CD4-positive, alpha-beta T cell treated with Interleukin-15 for 4 hours (primary cell): ENCODE data around the gene FTSJ3.
"Not testable (repeated sequence)": the region's sequence is repeated elsewhere in the genome, so short reads cannot be mapped to it uniquely, and the experiment has no call there.

Source experiments
- DNase-seq: peaks from one replicate; pipeline ENCODE4 v3.0.0-alpha.2; 2020; ENCODE audit warnings: low spot score

The FTSJ3 gene

DNA sequence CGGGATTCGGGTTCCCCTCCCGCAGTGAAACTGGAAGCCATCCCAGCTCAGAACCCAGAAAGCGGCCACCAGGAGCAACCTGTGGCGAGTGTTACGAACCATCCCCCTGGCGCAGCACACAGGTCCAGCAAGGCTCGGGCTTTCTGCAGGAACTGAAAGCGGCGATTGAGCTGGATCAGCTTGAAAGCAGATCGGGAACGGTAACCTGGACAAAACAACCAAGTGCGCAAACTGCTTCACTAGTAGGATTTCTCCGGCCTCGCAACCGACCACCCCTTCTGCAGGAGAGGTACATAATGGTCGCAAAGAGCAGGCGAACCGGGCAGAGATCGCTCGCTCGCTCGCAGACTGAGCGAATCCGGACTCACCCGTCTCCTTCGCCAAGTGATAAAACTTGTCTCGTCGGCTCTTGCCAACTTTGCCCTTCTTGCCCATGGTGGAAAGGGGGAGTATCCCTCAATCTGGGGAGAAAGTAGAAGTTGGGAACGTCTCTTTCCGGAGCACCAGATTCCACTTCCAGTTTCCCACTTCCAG is 928 bp downstream of the FTSJ3 start:
- no peak for DNase-seq

DNA sequence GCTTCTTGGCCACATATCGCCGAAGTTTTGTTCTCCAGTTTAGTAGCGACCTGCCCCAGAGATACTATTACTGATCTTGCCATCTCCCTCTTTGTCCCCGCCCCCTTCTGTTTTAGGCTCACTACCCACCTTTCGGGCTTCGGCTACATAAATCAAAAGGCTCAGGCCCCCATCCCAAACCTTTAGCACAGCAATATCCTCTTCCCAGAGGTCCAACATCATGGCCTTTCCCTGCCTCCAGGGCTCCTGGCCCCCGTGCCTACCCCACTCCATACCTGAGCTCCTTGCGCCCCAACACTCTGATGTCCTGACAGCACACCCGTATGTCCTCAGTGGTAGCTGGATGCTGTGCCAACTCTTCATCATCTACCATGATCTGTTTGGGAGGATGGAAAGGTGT is 3.1 kb downstream of the FTSJ3 start:
- no peak for DNase-seq

DNA sequence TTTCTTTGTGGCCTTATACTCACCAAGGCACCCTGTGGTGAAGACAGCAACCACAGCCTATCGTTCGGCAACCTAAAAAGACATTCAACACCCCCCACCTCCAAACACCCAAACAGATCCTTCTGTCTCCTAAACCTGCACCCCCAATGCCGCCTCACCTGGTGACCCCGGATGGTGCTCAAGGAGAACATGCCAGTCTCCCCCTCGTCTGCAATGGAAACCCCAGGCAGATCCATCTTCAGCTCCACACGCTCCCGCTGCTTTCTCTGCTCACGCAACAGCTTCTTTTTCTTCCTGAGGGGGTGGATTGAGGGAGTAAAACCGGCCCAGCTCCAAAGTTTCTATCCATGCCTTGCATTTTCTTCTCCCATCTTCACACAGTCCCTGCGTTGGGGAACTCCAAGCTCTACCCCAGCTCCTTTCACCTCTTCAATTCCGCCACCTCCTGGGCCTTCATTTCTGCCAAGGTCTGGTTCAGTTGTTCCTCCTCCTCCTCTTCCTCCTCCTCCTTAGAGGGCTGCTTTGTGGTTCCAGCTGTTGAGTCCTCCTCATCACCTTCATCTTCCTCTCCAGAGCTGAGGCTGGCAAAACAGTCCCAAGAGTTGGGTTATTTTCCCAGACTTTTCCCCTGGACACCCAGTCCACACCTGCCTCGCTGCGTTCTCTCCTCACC is 3.7 kb downstream of the FTSJ3 start:
- DNase-seq = no peak

DNA sequence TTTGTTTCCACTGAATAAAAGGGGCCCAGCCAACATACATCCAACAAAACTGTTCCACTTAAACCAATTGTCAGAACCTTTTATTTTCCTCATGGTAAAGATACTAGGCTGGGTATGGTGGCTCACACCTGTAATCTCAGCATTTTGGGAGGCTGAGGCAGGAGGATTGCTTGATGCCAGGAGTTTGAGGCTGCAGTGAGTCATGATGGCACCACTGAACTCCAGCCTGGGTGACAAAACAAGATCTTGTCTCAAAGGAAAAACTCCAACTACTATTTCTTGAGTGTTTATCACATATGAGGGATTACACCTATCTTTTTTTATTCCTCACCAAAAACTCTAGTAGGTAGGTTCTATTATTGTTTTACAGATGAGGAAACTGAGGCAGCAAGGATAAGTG is 4.9 kb downstream of the FTSJ3 start:
- DNase-seq = no peak

DNA sequence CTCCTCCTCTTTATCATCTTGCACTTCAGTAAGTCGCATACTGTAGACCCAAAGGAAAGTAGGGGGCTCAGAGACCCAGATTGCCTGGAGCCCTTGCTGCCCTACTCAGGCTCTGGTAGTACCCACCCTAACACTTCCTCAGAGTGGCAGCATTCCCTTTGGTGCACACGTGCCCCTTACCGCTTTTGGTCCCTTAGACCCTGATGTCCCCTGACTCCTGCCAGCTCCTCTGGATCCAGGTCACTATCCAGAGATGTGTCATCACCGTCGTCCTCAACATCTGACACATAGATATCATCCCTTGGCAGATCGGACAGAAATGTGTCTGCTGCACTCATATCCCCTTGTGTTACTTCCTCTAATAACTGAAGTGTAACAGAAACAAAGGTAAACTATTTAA is 5.7 kb downstream of the FTSJ3 start:
- DNase-seq = no peak

DNA sequence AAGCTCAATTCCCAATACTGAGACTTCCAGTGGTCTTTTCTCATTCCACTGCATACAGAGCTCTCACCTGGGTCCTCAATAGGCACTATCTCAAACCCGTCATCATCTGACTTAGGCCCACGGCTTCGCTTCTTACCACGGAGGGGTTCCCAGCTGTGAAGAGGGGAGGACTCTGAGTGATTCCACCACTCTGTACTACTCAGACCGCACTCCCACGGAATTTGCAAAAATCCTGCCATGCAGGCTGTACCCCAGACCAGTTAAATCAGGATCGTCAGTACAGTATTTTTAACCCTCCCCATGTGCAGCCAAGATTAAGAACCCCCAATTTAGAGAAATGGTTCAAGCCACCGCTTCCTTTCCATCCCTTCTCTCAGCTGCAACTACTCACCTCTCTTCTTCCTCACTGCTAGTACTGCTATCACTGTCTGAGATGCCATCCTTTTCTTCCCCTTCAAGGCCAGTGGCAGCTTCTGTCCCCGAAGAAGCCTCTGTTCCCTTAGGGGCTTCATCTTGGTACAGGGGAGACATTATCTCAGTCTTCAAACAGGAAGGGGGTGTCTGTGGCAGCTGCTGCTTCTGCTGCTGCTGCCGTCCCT is 6.4 kb downstream of the FTSJ3 start:
- DNase-seq = no peak

DNA sequence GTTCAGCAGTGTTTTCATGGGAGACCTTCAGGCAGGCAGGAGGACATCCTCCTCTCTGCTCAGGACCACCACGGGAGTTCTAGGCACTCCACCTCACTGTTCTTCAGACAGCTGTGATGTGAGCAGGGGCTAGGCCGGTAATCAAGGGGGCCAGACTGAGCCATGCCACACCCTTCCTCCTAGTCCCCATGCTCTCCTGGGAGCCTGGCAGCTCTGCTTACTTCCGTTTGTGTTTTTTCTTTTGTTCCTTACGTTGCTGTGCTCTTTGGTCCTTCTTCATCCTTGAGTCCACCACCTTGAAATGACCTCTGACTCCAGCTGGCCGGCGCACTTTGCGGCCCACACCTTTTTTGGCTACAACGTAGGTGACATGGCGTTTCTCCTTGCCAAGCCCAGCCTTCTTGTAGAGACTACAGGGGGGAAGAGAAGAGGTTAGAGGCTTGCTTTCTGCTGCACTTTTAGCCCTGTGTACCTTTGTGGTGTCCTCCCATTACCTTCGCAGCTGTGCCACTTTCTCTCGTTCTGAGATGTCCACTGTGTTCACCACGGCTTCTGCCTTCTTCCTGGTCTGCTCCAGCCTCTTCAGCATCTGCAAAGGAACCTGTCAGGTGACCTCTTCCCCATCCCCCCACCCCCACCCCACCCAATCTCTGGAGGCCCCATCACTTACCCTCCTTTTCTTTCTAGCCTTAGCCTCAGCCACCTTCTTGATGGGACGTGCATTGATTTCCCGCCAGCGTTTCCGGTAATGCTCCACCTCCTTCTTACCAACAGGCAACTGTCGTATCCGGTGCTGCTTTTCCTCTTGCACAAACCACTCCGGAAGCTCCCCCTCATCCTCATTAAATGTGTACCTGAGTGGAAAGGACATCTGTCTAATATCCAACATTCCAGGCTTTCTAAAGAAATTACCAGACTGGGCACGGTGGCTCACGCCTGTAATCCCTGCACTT is 7.6 kb downstream of the FTSJ3 start:
- no peak for DNase-seq

DNA sequence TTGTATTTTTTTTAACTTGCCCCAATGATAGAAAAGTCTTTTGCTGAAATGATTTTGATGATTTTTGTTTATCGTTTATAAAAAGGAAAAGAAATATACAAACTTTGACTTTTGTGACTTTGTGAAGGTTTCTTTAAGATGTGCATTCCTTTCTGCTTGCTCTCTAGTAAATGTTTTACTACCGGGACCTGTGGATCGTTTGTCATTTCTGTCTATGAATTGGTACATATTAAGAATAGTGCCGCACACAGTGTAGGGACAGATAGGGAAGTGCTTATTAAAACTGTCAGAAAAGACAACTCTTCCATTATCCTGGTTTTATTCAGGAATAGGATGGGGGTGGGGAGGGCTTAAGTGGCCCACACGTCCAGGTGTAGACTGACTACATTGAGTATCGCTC is 8.3 kb downstream of the FTSJ3 start:
- DNase-seq = no peak

DNA sequence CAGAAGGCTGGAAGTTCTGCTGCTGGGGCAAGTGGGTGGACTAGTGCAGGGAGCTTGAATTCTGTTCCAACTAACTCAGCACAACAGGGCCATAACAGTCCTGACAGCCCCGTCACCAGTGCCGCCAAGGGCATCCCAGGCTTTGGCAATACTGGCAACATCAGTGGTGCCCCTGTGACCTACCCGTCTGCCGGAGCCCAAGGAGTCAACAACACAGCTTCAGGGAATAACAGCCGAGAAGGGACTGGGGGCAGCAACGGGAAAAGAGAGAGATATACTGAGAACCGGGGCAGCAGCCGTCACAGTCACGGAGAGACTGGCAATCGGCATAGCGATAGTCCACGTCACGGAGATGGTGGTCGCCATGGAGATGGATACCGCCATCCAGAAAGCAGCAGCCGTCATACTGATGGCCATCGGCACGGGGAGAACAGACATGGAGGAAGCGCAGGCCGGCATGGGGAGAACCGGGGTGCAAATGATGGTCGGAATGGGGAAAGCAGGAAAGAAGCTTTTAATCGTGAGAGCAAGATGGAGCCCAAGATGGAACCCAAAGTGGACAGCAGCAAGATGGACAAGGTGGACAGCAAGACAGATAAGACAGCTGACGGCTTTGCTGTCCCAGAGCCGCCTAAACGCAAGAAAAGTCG is 9.6 kb downstream of the FTSJ3 start:
- DNase-seq = no peak

DNA sequence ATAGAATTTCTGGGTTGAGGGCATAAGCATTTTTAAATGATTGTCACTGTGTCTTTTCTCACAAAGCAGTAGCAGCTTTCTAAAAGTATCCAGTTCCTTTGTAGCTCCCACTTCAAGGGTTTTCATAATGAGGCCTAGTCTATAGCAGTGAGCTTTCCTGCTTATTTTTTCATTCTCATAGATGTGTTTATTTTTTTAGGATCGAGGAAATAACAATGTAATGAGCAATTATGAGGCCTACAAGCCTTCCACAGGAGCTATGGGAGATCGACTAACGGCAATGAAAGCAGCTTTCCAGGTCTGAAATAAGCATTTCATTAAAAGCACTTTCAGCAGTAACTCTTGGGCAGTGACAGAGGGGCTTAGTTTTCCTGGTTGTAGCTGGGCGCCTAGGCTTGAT is 10.8 kb downstream of the FTSJ3 start:
- no peak for DNase-seq

DNA sequence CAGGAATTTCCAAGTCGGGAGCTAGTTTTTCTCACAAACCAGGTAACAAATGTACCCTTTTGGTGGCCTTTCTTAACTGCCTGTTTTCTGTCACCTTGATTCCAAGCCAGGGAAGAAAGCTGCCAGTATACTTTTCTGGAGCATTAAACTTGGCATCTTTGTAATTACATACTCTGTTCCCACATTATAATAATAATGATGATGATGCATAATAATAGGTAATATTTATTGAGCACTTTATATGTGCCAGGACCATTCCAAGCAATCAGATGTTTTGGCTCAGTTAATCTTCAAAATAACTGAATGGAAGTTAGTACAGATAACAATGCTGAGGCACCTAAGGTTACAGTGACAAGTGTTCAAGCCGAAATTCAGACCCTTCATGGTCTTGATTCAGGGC is 11.3 kb downstream of the FTSJ3 start:
- no peak for DNase-seq

DNA sequence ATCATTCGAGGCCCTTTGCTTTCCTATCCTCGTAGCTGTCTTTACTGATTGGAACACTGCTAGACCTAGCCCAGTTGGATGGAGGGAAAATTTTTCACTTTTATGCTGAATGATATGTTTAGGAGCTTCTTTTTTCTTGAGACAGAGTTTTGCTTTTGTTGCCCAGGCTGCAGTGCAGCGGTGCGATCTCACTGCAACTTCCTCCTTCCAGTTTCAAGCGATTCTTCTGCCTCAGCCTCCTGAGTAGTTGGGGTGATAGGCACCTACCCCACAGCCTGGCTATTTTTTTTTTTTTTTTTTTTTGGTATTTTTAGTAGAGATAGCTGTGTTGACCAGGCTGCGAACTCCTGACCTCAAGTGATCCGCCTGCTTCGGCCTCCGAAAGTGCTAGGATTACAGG is 17.5 kb downstream of the FTSJ3 start:
- DNase-seq = no peak

DNA sequence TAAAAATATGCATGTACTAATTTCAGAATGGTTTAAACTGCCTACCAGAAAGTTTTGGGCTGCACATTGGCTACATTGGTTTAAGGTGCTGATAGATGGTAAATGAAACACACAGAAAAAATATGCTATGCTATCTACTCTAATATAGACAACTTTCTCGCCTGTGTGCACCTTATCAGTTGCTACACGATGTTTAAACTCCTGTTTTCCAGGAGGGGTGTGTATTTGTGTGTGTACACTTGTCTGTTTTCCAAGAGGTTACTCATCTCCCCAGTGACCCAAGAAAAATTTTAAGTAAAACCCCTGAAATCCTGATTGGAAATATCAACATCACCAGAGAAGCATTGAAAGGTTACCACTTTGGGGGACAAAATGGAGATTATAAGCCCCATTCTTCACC is 21.9 kb downstream of the FTSJ3 start:
- no peak for DNase-seq

DNA sequence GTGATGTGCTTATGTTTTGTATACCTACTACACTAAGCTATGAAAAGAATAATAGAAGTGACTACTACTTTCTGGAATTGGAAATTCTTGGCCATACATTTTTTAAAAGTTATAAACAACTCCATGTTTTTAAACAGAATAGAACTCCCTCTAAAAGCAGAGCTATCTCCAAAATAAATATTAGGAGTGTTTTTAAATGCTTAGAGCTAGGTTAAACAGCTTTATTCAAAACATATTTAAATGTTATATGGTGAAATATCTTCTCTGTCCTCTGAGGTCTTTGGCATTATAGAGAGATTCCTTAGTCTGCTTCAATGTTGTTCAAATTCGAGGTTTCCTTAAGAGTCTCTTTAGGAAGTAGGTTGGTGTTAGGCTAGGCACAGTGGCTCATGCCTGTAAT is 23.1 kb downstream of the FTSJ3 start:
- no peak for DNase-seq

DNA sequence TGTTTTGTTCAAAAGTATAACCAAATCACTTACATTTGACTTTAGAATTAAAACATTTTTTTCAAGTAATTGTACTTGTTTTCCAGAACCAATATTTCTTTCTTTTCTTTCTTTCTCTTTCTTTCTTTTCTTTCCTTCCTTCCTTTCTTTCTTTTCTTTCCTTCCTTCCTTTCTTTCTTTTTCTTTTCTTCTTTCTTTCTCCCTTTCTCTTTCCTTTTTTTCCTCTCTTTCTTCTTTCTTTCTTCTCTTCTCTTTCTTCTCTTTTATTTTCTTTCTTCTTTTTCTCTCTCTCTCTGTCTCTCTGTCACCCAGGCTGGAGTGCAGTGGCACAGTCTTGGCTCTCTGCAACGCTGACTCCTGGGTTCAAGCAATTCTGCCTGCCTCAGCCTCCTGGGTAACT is 26.7 kb downstream of the FTSJ3 start:
- DNase-seq = no peak

DNA sequence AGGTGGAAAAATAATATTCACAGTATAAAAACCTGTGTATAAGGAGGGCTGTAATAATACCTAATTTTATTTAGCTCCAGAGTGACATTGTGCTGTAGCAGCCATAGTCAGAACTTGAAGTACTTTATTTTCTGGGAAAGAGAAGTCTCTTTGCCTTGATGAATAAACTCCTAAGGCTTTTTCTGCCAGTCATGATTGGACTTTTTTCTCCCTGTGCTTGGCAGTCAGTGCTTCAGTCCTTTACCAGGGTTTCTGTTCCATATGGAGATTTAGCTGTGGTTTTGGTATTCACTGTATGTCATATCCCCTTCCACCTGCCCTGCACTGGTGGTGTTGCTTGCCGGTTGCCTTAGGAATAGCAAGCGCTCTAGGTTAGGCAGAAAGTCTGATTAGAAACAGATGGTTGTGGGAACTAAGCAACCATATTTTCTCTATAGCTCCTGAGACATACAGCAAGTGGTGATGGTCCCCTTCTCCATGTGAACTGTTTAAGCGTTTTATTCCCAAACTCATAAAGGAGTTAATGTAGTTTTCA is 28.8 kb downstream of the FTSJ3 start:
- DNase-seq = no peak

DNA sequence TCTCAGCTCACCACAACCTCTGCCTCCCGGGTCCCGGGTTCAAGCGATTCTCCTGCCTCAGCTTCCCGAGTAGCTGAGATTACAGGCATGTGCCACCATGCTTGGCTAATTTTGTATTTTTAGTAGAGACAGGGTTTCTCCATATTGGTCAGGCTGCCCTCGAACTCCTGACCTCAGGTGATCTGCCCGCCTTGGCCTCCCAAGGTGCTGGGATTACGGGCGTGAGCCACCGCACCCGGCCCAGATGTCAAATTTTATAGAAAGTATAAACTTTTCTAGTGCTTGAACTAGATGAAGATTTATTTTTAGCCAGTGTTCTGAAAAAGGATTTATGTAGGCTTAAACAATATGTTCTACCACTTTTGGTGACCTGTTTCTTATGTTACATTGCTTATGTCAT is 31.1 kb downstream of the FTSJ3 start:
- DNase-seq = not testable (repeated sequence)

DNA sequence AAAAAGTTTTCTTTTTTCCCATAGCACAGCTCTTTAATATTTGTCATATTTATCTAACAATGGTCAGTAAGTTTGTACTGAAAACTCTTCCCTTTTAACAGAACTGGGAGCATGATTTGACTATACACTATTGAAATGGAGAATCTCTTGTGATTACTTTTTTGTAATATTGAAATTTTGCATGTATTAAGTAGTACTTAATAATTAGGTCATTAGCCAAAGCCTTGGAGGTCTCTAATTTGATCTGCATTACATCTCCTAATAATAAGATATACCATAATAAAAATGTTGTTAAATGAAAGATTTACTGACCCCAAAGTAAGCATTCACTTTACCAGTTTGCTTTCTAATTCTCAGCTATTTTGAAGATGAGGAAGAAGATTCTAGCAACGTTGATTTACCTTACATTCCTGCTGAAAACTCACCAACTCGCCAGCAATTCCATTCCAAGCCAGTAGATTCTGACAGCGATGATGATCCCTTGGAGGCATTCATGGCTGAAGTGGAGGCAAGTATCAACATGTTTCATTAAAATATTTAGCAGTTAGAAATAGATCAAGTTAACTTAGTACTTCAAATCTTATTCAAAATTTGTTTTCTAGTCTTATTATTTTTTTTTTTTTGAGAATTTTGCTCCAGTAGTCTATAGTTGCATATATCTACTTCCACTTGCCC is 35.3 kb downstream of the FTSJ3 start:
- DNase-seq = no peak

DNA sequence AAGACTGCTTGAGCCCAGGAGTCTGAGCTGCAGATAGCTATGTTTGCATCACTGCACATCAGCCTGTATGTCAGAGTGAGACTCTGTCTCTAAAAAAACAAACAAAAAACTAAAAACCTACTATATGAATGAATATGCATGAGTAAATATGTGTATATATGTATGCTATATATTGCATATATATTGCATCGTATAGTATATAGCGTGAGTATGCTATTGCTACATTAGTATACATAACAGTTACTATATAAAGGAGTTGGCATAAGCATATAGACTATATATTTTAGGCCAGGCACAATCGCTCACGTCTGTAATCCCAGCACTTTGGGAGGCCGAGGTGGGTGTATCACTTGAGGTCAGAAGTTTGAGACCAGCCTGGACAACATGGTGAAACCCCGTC is 37.4 kb downstream of the FTSJ3 start:
- DNase-seq = no peak

DNA sequence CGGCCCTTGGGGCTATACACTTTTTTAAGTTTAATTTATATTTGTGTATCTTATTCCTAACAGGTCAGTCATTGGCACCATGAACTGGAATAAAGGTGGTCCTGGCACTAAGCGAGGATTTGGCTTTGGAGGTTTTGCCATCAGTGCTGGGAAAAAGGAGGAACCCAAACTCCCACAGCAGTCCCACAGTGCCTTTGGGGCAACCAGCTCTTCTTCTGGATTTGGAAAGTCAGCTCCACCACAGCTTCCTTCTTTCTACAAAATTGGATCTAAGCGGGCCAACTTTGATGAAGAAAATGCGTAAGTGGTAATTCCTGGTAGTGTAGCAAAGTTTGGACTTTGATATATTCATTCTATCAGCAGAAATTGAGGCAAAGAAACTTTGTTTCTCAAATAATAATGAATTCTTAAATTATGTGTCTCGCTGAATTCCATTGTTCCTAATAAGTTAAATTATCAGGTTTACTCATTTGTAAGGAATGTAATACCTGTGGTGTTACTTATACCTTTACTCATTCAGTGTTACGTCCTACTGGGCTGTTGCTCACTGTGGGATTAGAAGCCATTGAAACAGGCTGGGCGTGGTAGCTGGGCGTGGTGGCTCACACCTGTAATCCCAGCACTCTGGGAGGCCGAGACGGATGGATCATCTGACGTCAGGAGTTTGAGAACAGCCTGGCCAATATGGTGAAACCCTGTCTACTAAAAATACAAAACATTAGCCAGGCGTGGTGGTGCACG is 40.3 kb downstream of the FTSJ3 start:
- no peak for DNase-seq

DNA sequence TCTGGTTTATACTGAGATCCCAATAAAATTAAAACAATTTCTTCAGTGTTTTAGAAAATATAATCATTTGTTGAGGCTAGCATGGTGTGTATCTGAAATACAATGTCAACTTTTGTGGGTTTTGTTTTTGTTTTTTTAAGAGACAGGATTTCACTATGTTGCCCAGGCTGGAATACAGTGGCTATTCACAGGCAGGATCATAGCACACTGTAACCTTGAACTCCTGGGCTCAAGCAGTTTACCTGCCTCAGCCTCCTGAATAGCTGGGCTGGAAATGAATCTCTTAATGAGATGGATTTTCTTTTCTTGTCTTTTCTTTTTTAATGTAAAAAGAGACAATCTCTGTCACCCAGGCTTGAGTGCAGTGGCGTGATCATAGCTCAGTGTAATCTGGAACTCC is 41.3 kb downstream of the FTSJ3 start:
- no peak for DNase-seq
